Stimulated activated CD8-positive, alpha-beta memory T cell treated with anti-CD3 and anti-CD28 coated beads, Interleukin-12 subunit alpha, Interleukin-12 subunit beta, amount 100 ng/mL, for 4 hours (primary cell): Measurements from ENCODE around the gene SLC38A10.

Experiments
- DNase-seq: peaks from one replicate; pipeline ENCODE4 v3.0.0-alpha.2; 2020; ENCODE audit warnings: low read depth

Gene SLC38A10

GRCh38 chr17:81207610-81208581 is 87.2 kb downstream of the SLC38A10 start:
- DNase-seq, result no peak

GRCh38 chr17:81206657-81207056 is 88.5 kb downstream of the SLC38A10 start:
- DNase-seq, result no peak

GRCh38 chr17:81206166-81206565 is 88.9 kb downstream of the SLC38A10 start:
- no peak for DNase-seq

GRCh38 chr17:81204578-81204977 is 90.5 kb downstream of the SLC38A10 start:
- no peak for DNase-seq

- DNase-seq, result no peak
These were observed 92.0 kb downstream of the SLC38A10 start for GRCh38 chr17:81203136-81203535.

GRCh38 chr17:81202318-81202717 is 92.8 kb downstream of the SLC38A10 start:
- DNase-seq, result no peak

GRCh38 chr17:81200695-81201580 is 94.2 kb downstream of the SLC38A10 start:
- no peak for DNase-seq

- no peak for DNase-seq
These were observed 94.9 kb downstream of the SLC38A10 start for GRCh38 chr17:81200201-81200600.

GRCh38 chr17:81199482-81199830 is 95.7 kb downstream of the SLC38A10 start:
- DNase-seq, result no peak

- no peak for DNase-seq
These were observed 96.2 kb downstream of the SLC38A10 start for GRCh38 chr17:81198826-81199481.

- DNase-seq, result no peak
These were observed 97.1 kb downstream of the SLC38A10 start for GRCh38 chr17:81197831-81198490.

GRCh38 chr17:81197409-81197795 is 97.7 kb downstream of the SLC38A10 start:
- DNase-seq, result no peak

GRCh38 chr17:81196505-81197408 is 98.3 kb downstream of the SLC38A10 start:
- DNase-seq, result no peak

GRCh38 chr17:81195941-81196495 is 99.1 kb downstream of the SLC38A10 start:
- no peak for DNase-seq
